Lower leg skin (tissue), 4 donors: ENCODE results near the gene RIC1. TPM values are rescaled to one million over a fixed set of nuclear protein-coding genes. Genes with fewer than 3 reads are reported as not detected.
"Not testable (repeated sequence)": the region's sequence is repeated elsewhere in the genome, so short reads cannot be mapped to it uniquely, and the experiment has no call there.

ENCODE experiments used
- DNase-seq, 2 donors: peaks; one replicate each; pipeline ENCODE4 v3.0.0-alpha.2; 2019; ENCODE audit warnings: low spot score in 2 of 2
- H3K4me3 ChIP-seq: fragments of 200-600 bp; sonication (generic); 2 replicates; pipeline ENCODE4 v1.5.1; 2017; ENCODE audit warnings: mild to moderate bottlenecking, low read depth; ENCODE audit not compliant: poor library complexity, severe bottlenecking
- CTCF ChIP-seq, 3 donors: fragments of 450-650 bp; IDR thresholded peaks; one replicate each; pipeline ENCODE4 v1.5.1; 2016; ENCODE audit warnings: antibody characterized with exemption in 3 of 3, mild to moderate bottlenecking in 3 of 3, moderate library complexity in 2 of 3
- POLR2A ChIP-seq, 2 donors: fragments of 450-650 bp; IDR thresholded peaks; one replicate each; pipeline ENCODE4 v1.6.1; 2016 to 2017; ENCODE audit warnings: antibody characterized with exemption in 2 of 2, mild to moderate bottlenecking in 1 of 2, moderate library complexity in 1 of 2
- WGBS, 2 donors: methylation state at CpG; one replicate each; pipeline ENCODE4 v1.1.5; 2018; 5-methylcytosine and 5-hydroxymethylcytosine counted together
- intact Hi-C: fragments of 100-400 bp; cut with DNase I; formaldehyde crosslinking; loops from one replicate; pipeline ENCODE4 v1.15.0; 2023; ENCODE audit warnings: low total_unique reads
- total RNA-seq, 4 donors: library from RNA; depleted of rRNA; stranded (reverse); fragments of >200 nt; gene quantifications; one replicate each; pipeline ENCODE4 v1.1.0, GENCODE V29; 2016

The RIC1 gene
- total RNA-seq, 4 donors from 2014 or later: 31.3 to 62.3 (median 37.6) TPM

- TF ChIP-seq CTCF (IDR thresholded peaks at IDR 0.05) (no peak), POLR2A (IDR thresholded peaks at IDR 0.05) (no peak)
- WGBS, 2 donors: 70 to 78% methylated on average over 4 of the region's 4 CpGs
- no peak overlapping the region for H3K4me3 ChIP-seq
- intact Hi-C loops: no loop called here
- no peak for DNase-seq
These were observed 83.9 kb downstream of the RIC1 start for GRCh38 chr9:5712651-5713390.

- no peak for DNase-seq
- intact Hi-C loops: no loop called here
- no peak for TF ChIP-seq CTCF (IDR thresholded peaks at IDR 0.05)
- TF ChIP-seq POLR2A (IDR thresholded peaks at IDR 0.05): no peak
- no peak overlapping the region for H3K4me3 ChIP-seq
- WGBS, 2 donors: 80 to 84% methylated on average over 4 of the region's 4 CpGs
These were observed 85.8 kb downstream of the RIC1 start for GRCh38 chr9:5714501-5715401.

- TF ChIP-seq CTCF (IDR thresholded peaks at IDR 0.05) (no peak), POLR2A (IDR thresholded peaks at IDR 0.05) (no peak)
- no peak overlapping the region for H3K4me3 ChIP-seq
- intact Hi-C loops: no loop called here
- WGBS, 2 donors: 95 to 98% methylated on average over 5 of the region's 5 CpGs
- DNase-seq: no peak
These were observed 86.7 kb downstream of the RIC1 start for GRCh38 chr9:5715548-5716127.

GRCh38 chr9:5717434-5717833 is 88.5 kb downstream of the RIC1 start:
- intact Hi-C loops, DNase-seq, H3K4me3 ChIP-seq: not testable (repeated sequence)
- WGBS, 2 donors: 90 to 97% methylated on average over 10 of the region's 10 CpGs

GRCh38 chr9:5718296-5719032 is 89.6 kb downstream of the RIC1 start:
- intact Hi-C loops: no loop called here
- TF ChIP-seq CTCF (IDR thresholded peaks at IDR 0.05): no peak
- TF ChIP-seq POLR2A (IDR thresholded peaks at IDR 0.05): no peak

More at GRCh38 chr9:5718296-5719032, 89.6 kb downstream of the RIC1 start:
- no peak for DNase-seq
- no peak overlapping the region for H3K4me3 ChIP-seq
